GM23248 (cell line): ENCODE measurements around the gene CCDC63. TPM values are rescaled to one million over a fixed set of nuclear protein-coding genes. Genes with fewer than 3 reads are reported as not detected.

Experiments used
- DNase-seq: peaks from one replicate; pipeline ENCODE4 v3.0.0-alpha.2; 2015
- H2AFZ ChIP-seq: fragments of 200-600 bp; sonication (generic); 2 replicates; pipeline ENCODE4 v1.6.1; 2016; ENCODE audit warnings: antibody characterized with exemption
- H3F3A ChIP-seq: fragments of 200-600 bp; sonication (generic); 2 replicates; pipeline ENCODE4 v1.6.1; 2016; ENCODE audit warnings: mild to moderate bottlenecking, antibody characterized with exemption, mixed run types; ENCODE audit not compliant: insufficient read depth
- H3K27ac ChIP-seq: fragments of 200-600 bp; sonication (generic); 2 replicates; pipeline ENCODE4 v1.5.1; 2016; ENCODE audit warnings: mild to moderate bottlenecking
- H3K27me3 ChIP-seq: fragments of 200-600 bp; sonication (generic); replicated peaks from 2 replicates; pipeline ENCODE4 v1.6.1; 2016; ENCODE audit warnings: mild to moderate bottlenecking; ENCODE audit not compliant: insufficient read depth
- H3K36me3 ChIP-seq: fragments of 200-600 bp; sonication (generic); 2 replicates; pipeline ENCODE4 v1.6.1; 2016; ENCODE audit warnings: low read depth, mild to moderate bottlenecking
- H3K4me1 ChIP-seq: fragments of 200-600 bp; sonication (generic); 2 replicates; pipeline ENCODE4 v1.6.1; 2016; ENCODE audit warnings: mild to moderate bottlenecking; ENCODE audit not compliant: insufficient read depth
- H3K4me2 ChIP-seq: fragments of 200-600 bp; sonication (generic); one replicate; pipeline ENCODE4 v1.6.1; 2016; ENCODE audit warnings: mild to moderate bottlenecking; ENCODE audit not compliant: unreplicated experiment
- H3K4me3 ChIP-seq: fragments of 200-600 bp; sonication (generic); 2 replicates; pipeline ENCODE4 v1.5.1; 2016; ENCODE audit warnings: mild to moderate bottlenecking
- H3K79me2 ChIP-seq: fragments of 200-600 bp; sonication (generic); 2 replicates; pipeline ENCODE4 v1.6.1; 2016; ENCODE audit warnings: mild to moderate bottlenecking; ENCODE audit not compliant: insufficient read depth
- H3K9ac ChIP-seq: fragments of 200-600 bp; sonication (generic); 2 replicates; pipeline ENCODE4 v1.6.1; 2016; ENCODE audit warnings: mild to moderate bottlenecking
- H3K9me2 ChIP-seq: fragments of 200-600 bp; sonication (generic); 2 replicates; pipeline ENCODE4 v1.6.1; 2016; ENCODE audit warnings: mixed run types, mild to moderate bottlenecking, moderate library complexity; ENCODE audit not compliant: insufficient read depth
- H3K9me3 ChIP-seq: fragments of 200-600 bp; sonication (generic); one replicate; pipeline ENCODE4 v1.6.1; 2017; ENCODE audit warnings: low read depth
- H4K20me1 ChIP-seq: fragments of 200-600 bp; sonication (generic); 2 replicates; pipeline ENCODE4 v1.6.0; 2016; ENCODE audit not compliant: insufficient read depth
- EZH2 ChIP-seq: fragments of 200-600 bp; sonication (generic); IDR thresholded peaks from 2 replicates; pipeline ENCODE4 v1.6.1; 2018; ENCODE audit warnings: antibody characterized with exemption, mild to moderate bottlenecking; ENCODE audit not compliant: insufficient read depth, poor library complexity, severe bottlenecking
- EZH2phosphoT487 ChIP-seq: fragments of 200-600 bp; sonication (generic); IDR thresholded peaks from 2 replicates; pipeline ENCODE4 v1.6.1; 2018; ENCODE audit warnings: antibody characterized with exemption, moderate library complexity, mild to moderate bottlenecking, low read depth; ENCODE audit not compliant: insufficient read depth
- WGBS, 2 experiments: methylation state at CpG; one replicate each; pipeline ENCODE4 v1.1.6; 2015 to 2017; ENCODE audit warnings: low lambda C conversion rate in 2 of 2, low coverage in 1 of 2; ENCODE audit errors: missing lambda C conversion rate in 2 of 2; 5-methylcytosine and 5-hydroxymethylcytosine counted together
- in situ Hi-C: fragments of 300-500 bp; cut with MboI; formaldehyde crosslinking; loops from 2 replicates; pipeline ENCODE4 v1.15.0; 2020
- polyA plus RNA-seq: library from polyadenylated mRNA; unstranded; fragments of >200 nt; fragmentation: Nextera tagmentation; extraction: Ambion mirVana; gene quantifications from 2 replicates; pipeline ENCODE4 v1.2.1, GENCODE V29; 2016
- total RNA-seq: library from RNA; depleted of rRNA; stranded (reverse); fragments of >200 nt; shearing (Covaris generic); gene quantifications from 2 replicates; pipeline ENCODE4 v1.2.3, GENCODE V29; 2014

Gene CCDC63
- total and polyA plus RNA-seq, 2 experiments from 2014 or later = not detected

GRCh38 chr12:110874781-110875180 is 28.0 kb downstream of the CCDC63 start:
- DNase-seq = no peak
- H3K27ac ChIP-seq = no peak overlapping the region
- no peak overlapping the region for H3K9ac ChIP-seq
- no peaks in the 10 kb centered on the region for H3K9me3 ChIP-seq
- no peak overlapping the region for H3K4me2 ChIP-seq
- no peaks in the 10 kb centered on the region for H4K20me1 ChIP-seq
- H2AFZ ChIP-seq = no peak overlapping the region
- no peaks in the 10 kb centered on the region for H3K79me2 ChIP-seq
- no peaks in the 10 kb centered on the region for H3K9me2 ChIP-seq
- no peaks in the 10 kb centered on the region for H3F3A ChIP-seq
- H3K4me3 ChIP-seq = no peak overlapping the region
- H3K4me1 ChIP-seq = peaks cover 8% of the 10 kb centered on the region; the same call in 1 of the 2 replicates
- in situ Hi-C loops = no loop called here
- peaks cover 30% of the 10 kb centered on the region for H3K27me3 ChIP-seq
- TF ChIP-seq EZH2 (no peak), EZH2phosphoT487 (no peak)
- no peaks in the 10 kb centered on the region for H3K36me3 ChIP-seq

DNA sequence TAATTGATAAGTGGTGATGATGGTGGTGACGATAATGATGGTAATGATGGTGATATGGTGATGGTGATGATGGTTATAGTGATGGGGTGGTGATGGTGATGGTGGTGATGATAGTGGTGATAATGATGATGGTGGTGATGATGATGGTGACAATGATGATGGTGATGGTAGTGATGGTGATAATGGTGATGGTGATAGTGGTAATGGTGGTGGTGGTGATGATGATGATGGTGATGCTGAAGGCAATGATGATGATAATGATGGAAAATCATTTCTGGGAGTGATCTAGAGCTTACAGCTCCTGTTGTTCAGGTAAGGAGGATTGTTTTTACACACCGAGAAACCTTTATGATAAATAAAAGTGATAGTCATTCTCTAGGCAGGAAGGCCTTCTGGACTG is 33.9 kb downstream of the CCDC63 start:
- in situ Hi-C loops = no loop called here

GRCh38 chr12:110883251-110883650 is 36.5 kb downstream of the CCDC63 start:
- no peak overlapping the region for H3K27ac ChIP-seq
- no peak for TF ChIP-seq EZH2phosphoT487
- H3F3A ChIP-seq = no peaks in the 10 kb centered on the region
- H3K36me3 ChIP-seq = no peaks in the 10 kb centered on the region
- H2AFZ ChIP-seq = no peak overlapping the region
- no peak for DNase-seq
- no peaks in the 10 kb centered on the region for H3K9me3 ChIP-seq
- in situ Hi-C loops = no loop called here
- H3K9ac ChIP-seq = no peak overlapping the region
- H3K27me3 ChIP-seq = no peaks in the 10 kb centered on the region; the same call in 1 of the 2 replicates
- 83 to 86% methylated on average over 4 of the region's 4 CpGs for WGBS, 2 experiments
- peaks cover 8% of the 10 kb centered on the region; the same call in 1 of the 2 replicates for H3K4me1 ChIP-seq
- no peak overlapping the region for H3K4me2 ChIP-seq
- no peaks in the 10 kb centered on the region for H3K79me2 ChIP-seq
- no peak overlapping the region for H3K4me3 ChIP-seq
- no peaks in the 10 kb centered on the region for H3K9me2 ChIP-seq
- no peaks in the 10 kb centered on the region for H4K20me1 ChIP-seq

More for the DNA sequence above, 33.9 kb downstream of the CCDC63 start:
- H3K9ac ChIP-seq = no peak overlapping the region
- peaks cover 8% of the 10 kb centered on the region; the same call in 1 of the 2 replicates for H3K4me1 ChIP-seq
- H3K27me3 ChIP-seq = peaks cover 2% of the 10 kb centered on the region; the same call in 1 of the 2 replicates
- no peak overlapping the region for H3K4me3 ChIP-seq
- H3K9me2 ChIP-seq = no peaks in the 10 kb centered on the region
- H3K27ac ChIP-seq = no peak overlapping the region
- H2AFZ ChIP-seq = no peak overlapping the region
- H3K4me2 ChIP-seq = no peak overlapping the region
- H3F3A ChIP-seq = no peaks in the 10 kb centered on the region
- no peaks in the 10 kb centered on the region for H4K20me1 ChIP-seq
- WGBS, 2 experiments = 54 to 57% methylated on average over 2 of the region's 2 CpGs
- no peak for DNase-seq
- H3K9me3 ChIP-seq = no peaks in the 10 kb centered on the region
- TF ChIP-seq EZH2phosphoT487 (no peak), EZH2 (no peak)
- H3K79me2 ChIP-seq = no peaks in the 10 kb centered on the region
- H3K36me3 ChIP-seq = no peaks in the 10 kb centered on the region

DNA sequence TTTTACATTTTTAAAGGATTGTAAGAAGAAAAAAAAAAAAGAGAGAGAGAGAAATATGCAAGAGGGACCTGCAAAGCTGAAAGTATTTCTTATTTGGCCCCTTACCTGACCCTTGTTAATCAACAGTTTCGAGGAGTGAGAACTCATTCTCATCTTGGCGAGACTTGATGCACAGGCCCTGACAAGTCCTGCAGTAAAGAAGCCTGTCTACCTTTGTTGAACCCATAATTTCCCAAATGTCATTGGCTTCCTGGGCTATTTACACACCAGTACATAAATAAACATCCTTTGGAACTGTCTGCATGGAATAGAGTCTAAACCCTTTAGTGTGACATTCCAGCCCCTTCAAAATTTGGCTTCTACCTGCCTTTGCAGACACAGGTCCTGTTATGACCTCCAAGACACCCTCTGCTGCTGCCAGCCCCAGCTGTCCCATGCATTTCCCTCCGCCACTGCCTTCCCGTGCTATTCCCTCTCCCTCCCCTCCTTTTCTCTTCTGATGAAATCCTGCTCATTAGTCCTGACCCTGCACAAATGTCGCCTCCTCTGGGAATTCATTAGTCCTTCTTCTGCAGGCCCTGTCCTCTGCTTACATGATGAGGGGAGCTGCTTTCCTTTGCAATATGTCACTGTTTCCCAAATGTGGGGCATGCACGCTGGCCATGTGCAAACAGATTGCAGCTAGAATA is 38.5 kb downstream of the CCDC63 start:
- H3K36me3 ChIP-seq = no peaks in the 10 kb centered on the region

More for the DNA sequence above, 38.5 kb downstream of the CCDC63 start:
- Histone ChIP-seq H3K27me3 (no peaks in the 10 kb centered on the region; the same call in 1 of the 2 replicates), H2AFZ (no peak overlapping the region), H3K27ac (no peak overlapping the region), H4K20me1 (no peaks in the 10 kb centered on the region), H3K9me3 (no peaks in the 10 kb centered on the region), H3K4me2 (no peak overlapping the region), H3K79me2 (no peaks in the 10 kb centered on the region), H3K4me1 (no peaks in the 10 kb centered on the region), H3K4me3 (no peak overlapping the region), H3F3A (no peaks in the 10 kb centered on the region), H3K9me2 (no peaks in the 10 kb centered on the region), H3K9ac (no peak overlapping the region)
- no peak for TF ChIP-seq EZH2phosphoT487
- TF ChIP-seq EZH2 = no peak
- WGBS, 2 experiments = 58 to 66% methylated on average over 6 of the region's 6 CpGs
- in situ Hi-C loops = no loop called here
- no peak for DNase-seq
